ENCODE results near the gene PLEKHH1.

Gene PLEKHH1

DNA sequence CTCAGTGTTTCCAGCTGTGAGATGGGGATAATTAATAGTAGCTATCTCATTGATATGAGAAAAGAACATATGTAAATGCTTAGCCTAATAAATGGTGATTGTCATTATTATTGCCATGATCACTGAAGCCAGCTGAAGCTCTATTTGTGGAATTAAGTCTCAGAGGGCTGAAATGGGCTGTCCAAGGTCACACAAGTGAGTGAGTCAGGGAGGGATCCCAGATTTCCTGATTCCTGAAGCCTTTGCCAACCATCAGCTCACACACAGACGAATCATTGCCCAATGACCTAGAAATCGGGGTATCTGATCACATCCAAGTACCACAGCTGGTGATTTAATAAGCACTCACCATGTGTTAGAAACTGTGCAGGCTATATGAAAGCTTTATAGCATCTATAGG is 23.0 kb upstream of the PLEKHH1 start:
- no peak overlapping the region for H3K4me3 ChIP-seq (ENCODE audit: low read depth, low read length)

DNA sequence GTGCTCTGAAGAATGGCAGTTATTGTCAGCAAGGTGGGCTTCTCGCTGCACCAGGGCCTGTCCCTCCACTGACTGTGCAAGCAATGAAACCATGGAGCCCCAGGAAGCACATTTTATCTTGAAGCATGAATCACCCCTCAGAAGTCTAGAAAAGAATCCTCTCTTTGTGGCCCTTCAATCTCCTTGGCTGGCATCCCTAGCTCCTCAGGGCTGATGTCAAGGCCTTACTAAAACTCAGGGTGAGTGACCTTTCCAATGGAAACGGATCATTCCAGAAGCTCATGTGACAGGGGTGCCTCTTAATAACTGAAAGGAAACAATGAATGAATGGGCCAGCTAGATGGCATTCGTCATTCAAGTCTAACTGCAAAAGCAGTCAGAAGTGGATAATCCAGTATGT is 22.3 kb upstream of the PLEKHH1 start:
- no peak overlapping the region for H3K4me3 ChIP-seq (ENCODE audit: low read depth, low read length)

DNA sequence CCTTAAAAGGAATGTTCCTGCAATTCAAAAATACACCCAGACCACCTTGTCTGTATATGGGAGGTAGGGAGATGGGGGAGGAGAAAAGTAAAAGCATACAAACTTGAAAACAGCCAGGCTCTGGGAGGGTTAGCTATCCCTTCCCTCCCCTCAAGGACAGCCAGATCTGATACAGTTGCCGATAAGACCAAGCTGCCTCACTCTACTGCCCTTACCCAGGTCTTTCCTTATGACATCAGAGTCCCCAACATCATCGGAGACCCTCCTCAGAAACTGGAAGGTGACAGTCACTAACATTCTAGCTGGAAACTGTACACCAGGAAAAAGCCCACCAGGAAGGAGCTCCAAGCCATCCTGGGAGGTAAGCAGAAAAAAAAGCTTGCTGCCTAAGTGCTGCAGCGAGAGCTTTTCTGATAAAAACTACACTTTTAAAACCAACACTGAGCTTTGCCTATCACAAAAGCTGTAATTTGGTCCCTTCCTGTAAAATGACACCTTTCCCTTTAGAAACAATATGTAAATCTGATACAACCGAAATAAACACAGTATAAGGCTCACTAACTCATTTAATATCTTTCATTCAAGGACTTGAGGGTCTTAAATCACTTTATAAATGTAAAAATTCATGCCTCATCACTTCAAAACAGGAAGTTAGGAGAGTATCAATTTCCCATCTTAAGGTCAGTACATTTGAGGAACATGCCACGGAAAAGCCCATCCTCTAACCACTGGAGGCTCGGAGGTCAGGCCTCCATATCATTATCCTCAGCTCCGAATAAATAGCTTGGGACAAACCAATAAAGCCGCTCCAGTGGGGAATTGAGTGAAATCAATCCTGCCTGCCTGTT is 20.4 kb upstream of the PLEKHH1 start:
- no peak overlapping the region for H3K4me3 ChIP-seq (ENCODE audit: low read depth, low read length)

DNA sequence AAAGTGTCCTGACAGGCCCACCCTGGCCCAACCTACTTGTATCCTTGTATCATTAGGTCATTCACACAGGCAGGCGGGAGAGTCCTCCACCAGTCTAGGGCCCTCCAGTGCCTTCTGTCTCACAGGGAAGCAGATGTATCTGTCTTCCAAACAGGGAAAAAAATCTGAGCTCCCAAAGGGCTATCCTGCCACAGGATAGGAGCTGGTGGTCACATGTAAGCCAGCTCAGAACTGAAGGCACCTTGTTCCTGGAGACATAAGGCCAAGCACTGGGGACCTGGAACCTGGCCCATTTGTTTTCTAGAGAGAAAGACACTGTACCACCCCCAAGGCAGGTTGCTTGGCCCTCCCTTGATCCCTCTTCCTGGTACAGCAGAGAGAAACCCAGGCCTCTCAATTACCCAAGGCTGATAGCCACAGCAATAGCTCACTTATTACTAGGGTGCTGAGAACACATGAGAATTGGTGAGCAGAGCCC is 19.4 kb upstream of the PLEKHH1 start:
- H3K4me3 ChIP-seq (ENCODE audit: low read depth, low read length), result no peak overlapping the region

DNA sequence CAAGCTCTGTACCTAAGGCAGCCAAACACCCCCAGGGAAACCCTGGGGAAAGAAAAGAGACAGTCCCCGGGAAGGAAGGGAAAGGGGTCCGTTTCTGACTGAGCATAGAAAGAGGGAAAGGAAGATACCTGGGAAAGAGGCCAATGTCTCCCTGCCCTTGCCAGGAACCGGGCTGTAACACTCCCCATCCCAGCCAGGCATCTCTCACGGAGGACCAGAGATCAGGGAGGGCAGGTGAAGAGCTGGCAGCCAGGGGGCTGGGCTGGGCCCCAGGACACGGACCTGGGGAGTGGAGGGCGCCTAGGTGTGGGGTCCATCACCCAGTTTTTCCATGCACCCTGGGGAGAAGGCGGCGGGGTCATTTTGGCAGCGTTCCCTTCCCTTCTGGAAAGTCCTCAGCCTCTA is 18.9 kb upstream of the PLEKHH1 start:
- peak overlapping the region; percentile 55 for H3K4me3 ChIP-seq (ENCODE audit: low read depth, low read length)

DNA sequence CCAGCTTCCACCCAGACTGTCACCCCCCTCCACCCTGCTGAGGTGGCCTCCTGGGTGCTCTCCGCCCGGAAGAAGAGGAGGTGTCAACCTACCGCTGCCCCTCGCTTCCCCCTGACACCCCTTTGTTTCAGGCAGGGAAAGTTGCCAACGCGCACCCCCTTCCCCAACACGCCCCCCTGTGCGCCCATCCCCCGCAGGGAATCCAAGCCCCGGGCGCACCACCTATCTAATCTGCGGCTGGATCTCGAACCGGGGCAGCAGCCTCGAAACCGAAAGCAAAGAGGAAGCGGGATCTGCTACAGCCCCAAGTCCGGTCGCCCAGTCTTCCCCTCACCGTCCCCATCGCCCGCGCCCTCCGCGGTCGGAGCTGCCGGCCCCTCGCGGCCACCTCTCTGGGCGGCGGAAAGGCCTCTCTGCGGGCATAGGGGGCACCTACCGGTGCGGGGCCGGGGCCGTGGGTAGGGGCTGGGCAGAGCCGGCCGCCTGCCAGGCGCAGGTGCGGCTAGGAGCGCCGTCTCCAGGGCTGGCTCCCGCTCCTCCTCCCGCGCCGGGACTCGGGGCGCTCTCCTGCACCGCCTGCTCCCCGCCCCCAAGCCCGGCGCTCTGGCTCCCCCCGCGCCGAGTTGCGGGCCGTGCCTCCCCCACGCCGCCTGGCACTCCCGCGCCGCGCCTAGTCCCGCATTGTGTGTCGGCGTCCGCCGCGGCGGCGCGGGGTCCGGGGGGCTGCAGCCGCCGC is 18.3 kb upstream of the PLEKHH1 start:
- peak overlapping the region; percentile 55 for H3K4me3 ChIP-seq (ENCODE audit: low read depth, low read length)

DNA sequence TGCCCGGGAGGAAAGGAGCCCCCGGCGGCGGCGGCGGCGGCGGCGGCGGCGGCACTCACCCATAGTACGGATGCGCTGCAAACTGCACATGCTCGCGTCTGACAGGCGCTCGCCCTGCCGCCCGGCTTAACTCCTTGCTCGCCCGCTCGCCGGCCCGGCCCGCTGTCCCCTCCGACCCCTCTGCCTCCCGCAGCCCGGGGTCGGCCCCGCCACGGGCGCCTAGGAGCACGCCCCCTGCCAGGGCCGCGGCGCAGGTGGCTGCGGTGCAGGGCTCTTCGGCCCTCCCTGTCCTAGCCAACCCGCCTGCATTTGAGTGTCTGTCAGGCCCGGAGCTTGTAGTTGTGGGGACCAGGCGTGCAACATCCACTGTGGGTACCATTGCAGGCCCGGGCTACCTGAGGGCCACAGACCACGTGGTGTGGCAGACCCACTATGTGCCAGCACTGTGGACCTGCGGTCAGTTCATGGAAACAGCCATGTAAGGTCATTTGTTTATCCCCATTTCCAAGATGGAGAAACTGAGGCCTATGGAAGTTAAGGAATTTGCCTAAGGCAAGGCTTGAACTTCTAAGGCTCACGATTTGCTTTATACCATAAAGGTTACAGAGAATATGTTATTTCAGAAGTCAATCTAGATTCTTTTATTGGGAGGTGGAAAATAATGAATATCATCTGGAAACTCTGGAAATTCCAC is 17.6 kb upstream of the PLEKHH1 start:
- peak overlapping the region; percentile 55 for H3K4me3 ChIP-seq (ENCODE audit: low read depth, low read length)

DNA sequence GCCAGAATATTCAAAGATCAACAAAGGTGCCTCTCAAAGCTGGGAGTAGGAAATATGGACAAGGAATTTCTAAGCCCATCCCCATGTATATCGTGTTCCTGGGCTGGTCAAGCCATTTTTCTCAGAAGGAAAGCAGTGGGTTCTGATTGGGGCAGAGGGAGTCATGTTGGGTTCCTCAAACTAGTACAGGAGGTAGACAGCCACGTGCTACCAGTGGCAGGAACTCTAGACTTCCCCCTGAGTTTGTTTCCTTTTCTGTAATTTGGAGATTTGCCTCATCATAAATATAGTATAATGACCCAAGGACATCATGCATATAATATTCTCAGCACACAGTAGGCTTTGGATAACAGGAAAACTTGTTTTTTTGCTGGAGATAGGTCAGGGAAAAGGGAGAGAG is 16.4 kb upstream of the PLEKHH1 start:
- H3K4me3 ChIP-seq (ENCODE audit: low read depth, low read length), result no peak overlapping the region

DNA sequence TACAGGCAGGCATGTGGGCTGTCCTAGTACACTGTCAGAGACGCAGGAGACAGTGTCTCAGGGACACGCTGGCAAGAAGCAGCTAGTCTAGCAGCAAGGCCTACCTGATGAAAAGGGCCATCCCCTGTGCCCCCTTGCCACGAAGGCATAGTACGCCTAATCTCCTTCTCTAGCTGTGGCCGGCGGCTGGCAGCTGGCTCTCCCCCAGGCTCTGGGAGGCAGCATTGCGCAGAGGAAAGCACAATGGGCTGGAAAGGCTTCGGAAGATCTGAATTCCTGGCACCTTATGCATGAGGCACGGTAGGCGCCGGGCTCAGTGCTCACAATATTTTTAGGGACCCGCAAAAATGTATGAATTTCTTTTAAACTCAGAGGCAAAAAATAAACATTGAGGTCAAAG is 16.0 kb upstream of the PLEKHH1 start:
- no peak overlapping the region for H3K4me3 ChIP-seq (ENCODE audit: low read depth, low read length)

DNA sequence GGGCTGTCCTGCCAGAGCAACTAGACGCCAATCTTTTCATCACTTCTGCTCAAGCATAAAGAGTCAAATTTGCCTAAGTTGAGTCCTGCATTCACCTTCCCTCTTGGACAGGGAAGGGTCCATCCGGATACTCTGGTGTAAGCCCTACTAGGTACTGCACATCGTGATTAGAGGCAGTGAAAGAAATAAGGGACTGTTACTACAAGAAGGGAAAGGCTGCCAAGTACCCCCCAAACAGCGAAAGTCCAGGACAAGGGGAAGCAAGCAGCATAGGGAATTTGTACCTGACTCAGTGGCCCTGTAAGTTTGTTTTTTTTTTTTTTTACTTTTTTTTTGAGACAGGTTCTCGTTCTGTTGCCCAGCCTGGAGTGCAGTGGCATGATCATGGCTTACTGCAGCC is 13.7 kb upstream of the PLEKHH1 start:
- H3K4me3 ChIP-seq (ENCODE audit: low read depth, low read length), result no peak overlapping the region

DNA sequence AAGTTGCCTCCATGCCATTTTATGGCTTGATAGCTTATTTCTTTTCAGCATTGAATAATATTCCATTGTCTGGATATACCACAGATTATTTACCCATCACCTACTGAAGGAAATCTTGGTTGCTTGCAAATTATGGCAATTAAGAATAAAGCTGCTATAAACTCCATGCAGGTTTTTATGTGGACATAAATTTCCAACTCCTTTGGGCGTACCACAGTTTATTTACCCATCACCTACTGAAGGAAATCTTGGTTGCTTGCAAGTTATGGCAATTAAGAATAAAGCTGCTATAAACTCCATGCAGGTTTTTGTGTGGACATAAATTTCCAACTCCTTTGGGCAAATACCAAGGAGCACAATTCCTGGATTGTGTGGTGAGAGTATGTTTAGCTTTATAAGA is 12.6 kb upstream of the PLEKHH1 start:
- H3K4me3 ChIP-seq (ENCODE audit: low read depth, low read length), result no peak overlapping the region

DNA sequence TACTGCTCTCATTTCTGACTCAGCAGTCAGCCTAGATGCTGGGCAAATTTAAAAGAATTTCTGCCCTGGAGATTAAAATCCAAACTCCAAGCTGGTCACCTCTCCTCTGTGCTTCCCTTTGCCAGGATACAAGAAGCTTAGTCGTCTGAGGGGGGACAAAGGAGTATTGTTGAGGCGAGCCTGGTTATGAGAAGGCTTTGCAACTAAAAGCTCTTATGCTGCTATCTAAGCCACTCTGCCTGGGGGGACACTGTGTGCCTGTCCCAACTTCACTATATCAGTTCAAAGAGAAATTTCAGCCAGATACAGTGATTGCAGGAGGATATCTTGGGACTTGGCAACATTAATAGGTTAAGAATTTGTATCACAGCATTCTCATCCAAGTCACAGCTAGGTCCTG is 10.8 kb upstream of the PLEKHH1 start:
- H3K4me3 ChIP-seq (ENCODE audit: low read depth, low read length), result no peak overlapping the region

DNA sequence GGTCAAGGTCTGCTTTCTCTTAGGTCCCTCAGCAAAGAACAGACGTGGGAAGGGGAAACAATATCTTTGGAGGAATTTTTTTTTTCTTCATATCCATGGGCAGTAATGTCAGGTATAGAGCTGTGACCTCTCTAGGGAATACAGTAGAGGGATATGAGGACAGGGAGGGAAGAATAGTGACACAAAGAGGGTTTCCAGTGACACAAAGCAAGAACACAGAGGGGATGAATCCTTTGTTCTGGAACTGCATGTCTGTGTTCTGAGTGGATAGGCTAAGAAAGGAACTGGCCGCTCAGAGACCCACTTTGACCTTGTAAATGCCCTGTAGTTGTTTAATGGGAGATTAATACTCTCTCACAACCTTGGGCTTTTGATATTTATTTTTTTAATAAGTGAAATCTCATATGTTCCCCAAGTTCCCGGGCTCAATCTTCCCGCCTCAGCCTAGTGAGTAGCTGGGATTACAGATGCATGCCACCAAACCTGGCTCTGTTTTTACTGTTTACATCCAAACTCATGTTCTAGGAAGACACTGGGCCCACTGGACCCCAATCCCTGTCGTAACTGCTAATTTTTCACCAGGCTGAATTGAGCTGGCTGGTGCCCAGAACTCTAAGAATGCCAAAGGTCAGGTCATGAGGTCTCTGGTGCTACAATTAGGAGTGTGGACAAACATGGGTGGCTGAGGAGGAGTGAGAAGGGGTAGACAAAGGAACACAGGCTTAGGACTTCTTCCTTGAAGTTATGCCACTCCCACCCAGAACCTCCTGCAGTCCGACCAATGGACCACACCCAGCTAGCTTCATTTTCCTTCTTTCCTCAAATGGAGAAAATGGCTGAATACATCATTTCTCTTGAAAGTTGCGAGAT is 9.1 kb upstream of the PLEKHH1 start:
- no peak overlapping the region for H3K4me3 ChIP-seq (ENCODE audit: low read depth, low read length)

DNA sequence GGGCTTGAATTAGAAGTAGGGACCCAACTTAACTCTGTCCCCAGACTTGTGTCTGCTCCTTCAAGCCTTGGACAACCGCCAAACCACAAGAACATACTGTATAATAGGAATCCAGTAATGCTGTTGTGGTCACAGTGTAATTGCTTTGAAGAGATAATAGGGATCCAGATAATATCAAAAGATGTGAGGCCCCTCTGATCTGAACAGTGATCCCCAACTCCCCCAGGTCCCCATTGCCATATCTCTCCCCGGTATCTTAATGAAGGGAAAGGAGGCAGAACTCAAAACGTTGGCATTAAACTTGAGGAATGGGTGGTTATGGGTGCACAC is 8.5 kb upstream of the PLEKHH1 start:
- H3K4me3 ChIP-seq (ENCODE audit: low read depth, low read length), result no peak overlapping the region

DNA sequence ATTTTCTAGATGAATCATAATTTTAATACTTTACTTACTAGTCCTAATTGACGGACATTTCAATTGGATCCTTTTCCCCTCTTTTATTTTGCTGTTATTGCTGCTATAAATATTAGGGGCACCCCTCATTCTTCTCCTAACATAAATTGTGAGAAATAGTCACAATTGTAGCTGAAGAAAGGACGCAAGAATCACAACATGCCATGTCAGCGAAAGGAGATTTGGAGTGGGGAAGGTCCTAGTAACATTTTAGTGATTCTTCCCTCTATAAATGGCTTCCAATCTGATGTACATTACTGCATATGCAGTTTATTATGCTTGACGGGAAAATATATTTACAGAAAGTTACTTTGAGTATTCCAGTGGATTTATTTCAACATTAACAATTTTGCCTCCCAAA is 7.7 kb upstream of the PLEKHH1 start:
- H3K4me3 ChIP-seq (ENCODE audit: low read depth, low read length), result no peak overlapping the region

DNA sequence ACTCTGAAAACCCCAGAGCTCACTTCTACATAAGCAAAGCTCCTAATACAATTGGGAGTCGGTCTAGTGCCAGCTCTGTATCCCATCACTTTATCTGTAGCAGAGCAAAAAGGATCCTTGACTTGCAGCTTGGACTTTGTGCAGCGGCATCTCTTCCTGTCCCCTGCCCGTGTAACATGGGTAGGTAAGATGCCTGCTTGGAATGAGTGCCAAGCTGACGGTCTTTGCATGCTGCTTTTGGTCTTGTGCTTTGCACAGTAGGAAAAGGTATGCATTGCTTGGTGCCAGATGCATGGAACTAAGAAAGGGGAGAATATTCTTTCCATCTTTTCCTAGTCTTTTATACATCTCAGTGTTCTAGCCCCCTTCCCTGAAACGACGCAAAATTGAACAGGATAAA is 6.9 kb upstream of the PLEKHH1 start:
- no peak overlapping the region for H3K4me3 ChIP-seq (ENCODE audit: low read depth, low read length)

DNA sequence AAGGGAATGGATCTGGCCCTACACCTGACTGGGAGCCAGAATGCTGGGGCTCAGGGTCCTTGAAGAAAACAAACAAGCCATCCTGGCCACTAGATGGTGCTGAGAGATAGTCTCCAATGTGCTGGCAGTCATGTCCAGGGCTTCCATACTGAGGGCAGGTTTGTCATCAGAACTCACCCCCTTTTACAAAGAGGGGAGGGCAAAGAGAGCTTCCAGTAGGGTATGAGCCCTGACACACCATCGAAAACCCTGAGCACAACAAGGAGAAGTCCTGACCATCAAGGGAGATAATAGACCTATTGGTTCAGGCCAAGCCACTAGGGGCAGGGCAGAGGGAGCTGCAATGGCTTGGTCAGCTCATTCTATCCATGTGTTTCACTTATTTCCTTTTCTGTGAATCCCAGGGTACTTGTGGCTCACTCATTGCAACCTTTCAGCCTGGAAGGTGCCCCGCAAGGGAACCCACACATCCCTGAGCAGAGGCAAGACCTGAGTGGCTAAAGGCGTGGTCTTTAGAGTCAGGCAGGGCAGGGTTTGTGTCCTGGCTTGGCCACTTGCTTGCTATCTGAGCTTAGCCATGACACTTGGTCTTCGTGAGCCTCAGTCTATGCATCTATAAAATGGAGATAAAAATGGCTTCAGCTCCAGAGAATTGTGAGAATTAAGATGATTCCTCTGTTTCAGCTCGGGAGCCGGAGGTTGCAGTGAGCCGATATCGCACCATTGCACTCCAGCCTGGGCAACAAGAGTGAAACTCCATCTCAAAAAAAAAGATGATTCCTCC is 6.2 kb upstream of the PLEKHH1 start:
- no peak overlapping the region for H3K4me3 ChIP-seq (ENCODE audit: low read depth, low read length)

DNA sequence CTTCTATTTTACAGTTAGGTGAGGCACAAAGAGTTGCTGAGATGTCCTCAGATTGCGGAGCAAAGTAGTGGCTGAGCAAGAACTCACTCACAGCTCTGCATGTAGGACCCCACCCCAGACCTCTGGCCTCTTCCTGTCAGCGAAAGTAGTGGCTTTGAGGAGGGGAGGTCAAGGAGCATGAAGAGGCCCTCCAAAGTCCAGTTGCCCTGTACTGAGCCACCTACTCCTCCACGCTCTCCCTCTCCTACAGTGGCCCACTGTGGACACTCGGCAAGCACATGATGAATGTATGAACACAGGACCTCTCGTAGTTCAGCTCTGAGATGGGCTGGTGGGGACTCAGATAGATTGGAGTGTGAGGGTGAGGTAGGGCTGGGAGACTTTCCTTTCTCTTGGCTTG is 5.3 kb upstream of the PLEKHH1 start:
- no peak overlapping the region for H3K4me3 ChIP-seq (ENCODE audit: low read depth, low read length)

DNA sequence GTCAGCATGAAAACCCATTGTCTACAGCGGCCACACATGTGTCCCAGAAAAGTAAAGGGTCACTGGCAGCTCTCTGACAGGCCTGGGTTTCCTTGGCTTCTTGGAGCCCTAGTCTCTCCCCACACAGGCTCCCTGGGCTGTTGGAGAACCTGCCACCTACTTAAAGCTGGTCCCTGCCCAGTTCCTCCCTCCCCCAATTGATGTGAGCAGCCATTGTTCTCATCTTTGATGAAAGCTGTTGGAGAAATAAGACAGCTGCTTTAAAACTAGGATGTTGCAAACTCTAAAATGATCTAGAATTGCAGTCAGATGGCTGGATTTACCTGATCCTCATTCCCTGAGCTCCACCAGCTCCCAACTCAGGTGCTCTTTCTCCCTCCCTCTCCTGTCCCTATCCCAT is 4.8 kb upstream of the PLEKHH1 start:
- no peak overlapping the region for H3K4me3 ChIP-seq (ENCODE audit: low read depth, low read length)
